ENCODE data around the gene HES1. TPM values are rescaled to one million over a fixed set of nuclear protein-coding genes. Genes with fewer than 3 reads are reported as not detected.
"Not testable (repeated sequence)": the region's sequence is repeated elsewhere in the genome, so short reads cannot be mapped to it uniquely, and the experiment has no call there.

Gene HES1, protein sequence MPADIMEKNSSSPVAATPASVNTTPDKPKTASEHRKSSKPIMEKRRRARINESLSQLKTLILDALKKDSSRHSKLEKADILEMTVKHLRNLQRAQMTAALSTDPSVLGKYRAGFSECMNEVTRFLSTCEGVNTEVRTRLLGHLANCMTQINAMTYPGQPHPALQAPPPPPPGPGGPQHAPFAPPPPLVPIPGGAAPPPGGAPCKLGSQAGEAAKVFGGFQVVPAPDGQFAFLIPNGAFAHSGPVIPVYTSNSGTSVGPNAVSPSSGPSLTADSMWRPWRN
- polyA plus RNA-seq (ENCODE audit: insufficient read length in 3 of 3) = 10 to 100 TPM; 71.6 to 89.9 (median 77.0) TPM

DNA sequence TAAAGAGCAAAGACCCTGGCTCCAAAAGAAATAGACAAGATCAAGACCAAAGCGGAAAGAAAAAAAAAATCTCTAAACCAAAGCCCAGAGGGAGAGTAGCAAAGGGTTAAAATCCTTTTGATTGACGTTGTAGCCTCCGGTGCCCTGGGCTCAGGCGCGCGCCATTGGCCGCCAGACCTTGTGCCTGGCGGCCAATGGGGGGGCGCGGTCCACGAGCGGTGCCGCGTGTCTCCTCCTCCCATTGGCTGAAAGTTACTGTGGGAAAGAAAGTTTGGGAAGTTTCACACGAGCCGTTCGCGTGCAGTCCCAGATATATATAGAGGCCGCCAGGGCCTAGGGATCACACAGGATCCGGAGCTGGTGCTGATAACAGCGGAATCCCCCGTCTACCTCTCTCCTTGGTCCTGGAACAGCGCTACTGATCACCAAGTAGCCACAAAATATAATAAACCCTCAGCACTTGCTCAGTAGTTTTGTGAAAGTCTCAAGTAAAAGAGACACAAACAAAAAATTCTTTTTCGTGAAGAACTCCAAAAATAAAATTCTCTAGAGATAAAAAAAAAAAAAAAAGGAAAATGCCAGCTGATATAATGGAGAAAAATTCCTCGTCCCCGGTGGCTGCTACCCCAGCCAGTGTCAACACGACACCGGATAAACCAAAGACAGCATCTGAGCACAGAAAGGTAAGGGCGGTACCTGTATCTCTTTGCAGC is at the start of gene HES1:
HES1 (plus strand) TSS at position 343 of the 713 bp plus-strand sequence; CDS start at position 576, 233 bp downstream.
- peak in 2 of 3 donors; percentile 90 to 94 for DNase-seq (ENCODE audit: low read depth in 3 of 3, low spot score in 2 of 3)

DNA sequence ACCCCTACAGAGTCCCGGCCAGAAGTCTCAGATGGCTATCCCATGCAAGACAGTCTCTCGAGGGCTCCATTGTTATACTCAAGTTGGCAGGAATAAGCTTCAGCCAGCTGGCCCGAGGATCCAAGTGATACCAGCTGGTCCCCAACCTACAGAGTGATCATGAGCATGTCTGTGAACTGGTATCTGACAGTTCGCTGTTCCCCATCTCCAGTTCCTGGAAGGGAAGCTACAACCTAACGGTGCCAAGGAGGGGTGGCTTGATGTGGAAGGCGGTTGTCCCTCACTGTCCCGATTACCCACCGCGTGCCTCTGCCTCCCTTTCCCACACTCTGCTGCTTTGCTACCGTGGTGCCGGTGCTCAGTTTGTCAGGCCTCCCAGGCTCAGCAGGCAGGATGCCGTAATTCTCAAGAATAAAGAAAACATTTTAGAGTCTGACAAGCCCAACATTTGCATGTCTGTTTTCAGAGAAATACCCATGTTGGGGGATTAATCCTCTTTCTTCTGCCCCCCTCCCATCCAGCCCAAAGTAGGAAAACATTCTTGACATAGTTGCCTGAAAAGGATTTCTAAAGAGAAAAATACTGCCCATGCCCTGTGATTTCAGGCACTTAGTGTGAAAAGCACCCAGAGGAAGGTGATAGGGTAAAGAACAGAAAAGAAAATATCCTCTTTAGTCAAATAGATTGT is 49.4 kb upstream of the HES1 start:
- no peak for DNase-seq (ENCODE audit: low read depth in 3 of 3, low spot score in 2 of 3)

DNA sequence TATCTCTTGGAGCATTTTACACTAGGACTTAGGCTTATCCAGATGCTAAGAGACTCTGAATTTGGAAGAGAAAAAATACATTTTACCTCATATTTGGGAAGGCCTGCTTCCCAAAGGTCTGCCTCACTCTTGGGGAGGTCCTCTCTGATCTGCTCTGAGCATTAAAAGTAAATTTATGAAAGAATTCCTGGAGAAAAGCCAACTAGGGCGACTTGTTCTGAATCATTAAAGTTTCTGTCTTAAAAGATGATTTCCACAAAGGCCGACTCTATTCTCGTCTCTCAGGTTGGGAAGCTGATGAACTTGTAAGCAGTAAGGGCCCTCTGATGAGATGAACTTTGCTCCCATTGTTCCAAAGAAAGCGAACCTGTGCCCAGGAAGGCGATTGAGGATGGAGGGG is 48.7 kb upstream of the HES1 start:
- no peak for DNase-seq (ENCODE audit: low read depth in 3 of 3, low spot score in 2 of 3)

DNA sequence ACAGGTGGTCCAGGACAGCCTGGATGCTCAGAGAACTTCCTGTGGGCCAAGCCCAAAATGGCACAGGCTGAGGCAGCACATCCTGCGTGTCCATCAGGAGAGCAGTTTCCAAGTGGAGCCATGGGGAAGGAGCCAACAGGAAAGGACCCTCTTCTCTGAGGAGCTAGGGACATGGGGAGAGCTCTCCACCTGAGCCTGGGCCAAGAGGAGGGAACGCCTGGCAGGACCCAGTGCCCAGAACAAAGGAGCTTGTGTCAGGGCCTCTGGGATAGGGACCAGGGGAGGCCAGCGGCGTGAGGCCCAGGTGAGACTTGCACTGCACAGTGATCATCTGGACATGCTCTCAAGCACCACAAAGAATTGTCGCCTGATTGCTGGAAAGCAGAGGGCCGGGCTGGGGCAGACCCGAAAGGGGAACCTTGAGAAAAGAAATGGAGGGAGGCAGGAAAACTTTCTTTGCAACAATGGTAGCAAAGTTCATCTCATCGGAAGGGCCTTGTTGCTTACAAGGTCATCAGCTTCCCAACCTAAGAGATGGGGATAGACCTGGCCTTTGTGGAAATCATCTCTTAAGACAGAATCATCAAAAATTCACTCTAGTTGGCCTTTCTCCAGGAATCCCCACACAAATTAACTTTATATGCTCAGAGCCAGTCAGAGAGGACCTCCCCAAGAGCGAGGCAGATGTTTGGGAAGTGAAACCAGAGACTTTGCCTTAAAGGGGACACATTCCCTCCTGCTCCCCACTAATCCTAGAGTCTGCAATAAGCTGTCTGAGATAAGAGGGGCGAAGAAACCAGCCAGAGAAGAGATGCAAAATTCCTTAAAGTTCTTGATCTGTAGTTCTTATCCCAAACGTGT is 47.7 kb upstream of the HES1 start:
- no peak for DNase-seq (ENCODE audit: low read depth in 3 of 3, low spot score in 2 of 3)

DNA sequence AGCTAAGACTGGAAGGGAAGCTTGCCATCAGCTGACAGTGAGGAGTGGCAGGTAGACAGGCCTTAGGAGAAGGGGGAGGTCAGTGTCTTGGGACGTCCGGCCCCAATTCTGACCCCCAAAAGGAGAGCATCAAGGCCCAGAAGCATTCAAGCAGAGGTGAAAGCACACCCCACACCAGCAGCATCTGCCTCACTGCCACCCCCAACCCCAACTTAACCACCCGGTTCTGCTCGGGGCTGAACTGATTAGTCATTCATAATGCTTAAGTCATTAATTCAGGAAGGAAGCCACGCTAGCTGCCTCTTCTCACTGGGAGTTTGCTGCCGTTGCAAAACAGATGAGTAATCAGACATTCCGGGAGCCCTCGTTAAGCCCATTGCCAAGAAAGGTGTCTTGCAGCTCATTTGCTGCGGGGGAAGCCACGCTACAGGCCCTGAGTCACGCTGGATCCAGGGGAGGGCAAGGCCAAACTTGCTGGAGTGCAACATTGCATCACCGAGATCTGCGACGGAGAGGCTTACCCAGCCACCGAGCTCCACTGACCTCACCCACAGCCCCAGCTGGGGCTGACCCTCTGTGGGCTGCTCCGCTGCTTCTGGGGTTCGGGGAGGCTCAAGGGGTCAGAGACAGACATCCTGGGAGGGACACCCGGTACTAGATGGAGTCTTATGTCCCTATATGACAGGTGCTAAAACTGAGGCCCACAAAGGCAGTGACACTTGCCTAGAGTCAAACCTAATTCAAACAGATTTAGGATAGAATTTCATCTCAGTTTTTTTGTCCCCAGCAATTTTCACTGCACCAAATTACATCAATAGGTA is 46.4 kb upstream of the HES1 start:
- no peak for DNase-seq (ENCODE audit: low read depth in 3 of 3, low spot score in 2 of 3)

DNA sequence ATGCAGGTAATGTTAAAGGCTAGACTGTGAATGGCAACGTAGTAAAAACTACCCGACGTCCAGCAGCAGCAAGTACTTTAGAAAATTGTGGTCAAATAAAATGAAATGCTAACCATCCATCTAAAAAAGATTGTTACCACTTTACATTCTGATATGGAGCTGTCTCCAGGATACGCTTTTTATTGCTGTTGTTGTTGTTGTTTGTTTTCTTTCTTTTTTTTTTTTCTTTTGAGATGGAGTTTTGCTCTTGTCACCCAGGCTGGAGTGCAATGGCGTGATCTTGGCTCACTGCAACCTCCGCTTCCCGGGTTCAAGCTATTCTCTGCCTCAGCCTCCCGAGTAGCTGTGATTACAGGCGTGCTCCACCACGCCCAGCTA is 45.8 kb upstream of the HES1 start:
- DNase-seq (ENCODE audit: low read depth in 3 of 3, low spot score in 2 of 3) = not testable (repeated sequence)

DNA sequence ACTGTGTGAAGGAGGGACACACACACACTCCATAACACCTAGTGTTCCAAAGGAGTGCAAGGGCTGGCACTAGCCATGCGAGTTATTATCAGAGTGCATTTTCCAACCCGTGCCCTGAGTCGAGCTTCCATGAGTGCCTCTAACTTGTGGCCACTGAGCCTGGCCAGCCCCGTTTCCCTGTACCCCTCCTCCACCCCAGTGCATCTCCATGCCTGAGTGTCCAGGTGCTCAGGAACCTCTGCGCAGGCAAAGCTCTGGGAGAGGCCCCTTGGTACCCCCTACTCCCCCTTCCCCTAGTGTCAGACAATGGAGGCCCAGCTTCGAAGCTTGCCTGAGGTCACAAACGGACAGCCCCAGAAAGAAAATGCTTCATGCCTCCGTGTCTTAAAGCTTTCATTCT is 45.2 kb upstream of the HES1 start:
- no peak for DNase-seq (ENCODE audit: low read depth in 3 of 3, low spot score in 2 of 3)

DNA sequence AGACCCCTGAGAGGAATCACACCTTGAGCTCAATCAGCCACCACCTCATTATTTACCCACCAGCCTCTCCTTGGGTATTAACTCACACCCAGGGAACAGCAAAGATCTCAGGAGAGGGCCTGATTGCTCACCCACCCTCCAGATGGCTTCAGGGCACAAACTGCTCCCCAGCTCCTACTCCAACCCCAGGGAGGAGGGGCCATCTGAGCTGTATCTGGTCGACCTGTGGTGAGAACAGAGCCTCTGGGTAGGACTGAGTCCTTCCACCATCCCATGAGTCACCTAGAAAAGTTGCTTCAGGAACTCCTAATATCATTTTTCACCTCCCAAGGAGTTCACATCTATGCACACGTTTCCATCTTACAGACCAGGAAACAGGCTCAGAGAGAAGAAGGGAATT is 44.8 kb upstream of the HES1 start:
- no peak for DNase-seq (ENCODE audit: low read depth in 3 of 3, low spot score in 2 of 3)

DNA sequence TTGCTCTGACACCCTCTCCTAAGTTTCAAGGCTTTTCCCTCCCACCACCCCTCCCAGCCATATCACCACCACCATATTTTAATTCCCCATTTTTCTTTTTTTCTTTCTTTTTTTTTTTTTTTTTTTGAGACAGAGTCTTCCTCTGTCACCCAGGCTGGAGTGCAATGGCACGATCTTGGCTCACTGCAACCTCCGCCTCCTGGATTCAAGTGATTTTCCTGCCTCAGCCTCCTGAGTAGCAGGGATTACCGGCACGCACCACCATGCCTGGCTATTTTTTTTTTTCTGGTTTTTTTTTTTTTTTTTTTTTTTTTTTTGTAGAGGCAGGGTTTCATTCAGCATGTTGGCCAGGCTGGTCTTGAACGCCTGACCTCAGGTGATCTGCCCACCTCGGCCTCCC is 44.1 kb upstream of the HES1 start:
- not testable (repeated sequence) for DNase-seq (ENCODE audit: low read depth in 3 of 3, low spot score in 2 of 3)

DNA sequence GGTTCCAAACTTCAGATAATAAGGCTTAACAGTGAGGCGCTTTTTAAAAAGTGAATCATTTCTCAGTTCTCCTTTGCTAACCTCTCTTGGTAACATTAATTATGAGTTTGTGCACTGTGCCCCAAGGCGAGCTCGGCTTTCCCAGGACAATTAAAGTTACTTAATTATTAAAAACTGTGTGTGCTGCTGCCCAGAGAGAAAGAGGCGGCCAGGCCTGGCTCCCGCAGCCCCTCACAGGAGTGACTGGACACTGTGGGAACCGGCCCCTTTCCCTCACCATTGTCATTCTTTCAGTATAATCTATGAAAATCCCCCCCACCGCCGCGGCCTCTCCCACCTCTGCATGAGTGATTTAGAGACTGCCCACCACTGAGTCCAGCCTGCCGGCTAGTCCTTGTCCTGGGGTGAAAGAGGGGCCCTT is 43.1 kb upstream of the HES1 start:
- DNase-seq (ENCODE audit: low read depth in 3 of 3, low spot score in 2 of 3) = no peak

DNA sequence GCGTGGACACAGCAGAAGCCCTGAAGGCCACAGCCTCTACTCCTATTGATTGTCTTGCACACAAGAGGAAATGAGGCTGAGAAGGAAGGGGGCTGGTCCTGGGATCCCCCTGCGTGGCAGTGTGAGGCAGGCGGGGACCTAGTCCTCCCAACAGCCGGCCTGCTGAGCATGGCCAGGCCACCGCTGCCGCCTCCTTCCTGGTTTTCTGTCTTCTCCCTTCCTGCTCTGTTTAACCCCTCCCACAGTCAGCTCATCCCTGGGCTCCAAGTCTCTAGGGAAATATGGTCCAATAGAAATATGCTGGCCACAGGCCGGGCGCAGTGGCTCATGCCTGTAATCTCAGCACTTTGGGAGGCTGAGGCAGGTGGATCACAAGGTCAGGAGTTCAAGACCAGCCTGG is 42.1 kb upstream of the HES1 start:
- DNase-seq (ENCODE audit: low read depth in 3 of 3, low spot score in 2 of 3) = no peak

DNA sequence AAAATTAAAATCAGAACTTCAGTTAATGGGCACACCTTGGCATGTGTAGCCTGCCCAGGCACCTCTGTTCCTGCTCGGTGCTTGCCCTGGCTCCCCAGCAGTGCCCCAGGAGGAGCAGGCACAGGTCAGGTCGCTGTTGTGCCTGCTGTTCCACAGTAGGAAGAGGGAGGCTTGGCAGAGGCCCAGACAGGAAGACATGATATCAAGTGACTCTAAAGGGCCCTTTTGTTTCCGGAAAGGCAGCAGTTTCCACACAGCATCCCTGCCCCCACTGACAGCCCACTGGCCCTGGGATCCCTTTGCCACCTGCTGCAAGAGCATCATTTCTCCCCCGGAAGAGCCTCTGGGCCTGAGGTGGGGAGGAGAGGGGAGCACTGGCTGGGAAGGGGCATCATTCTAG is 40.5 kb upstream of the HES1 start:
- no peak for DNase-seq (ENCODE audit: low read depth in 3 of 3, low spot score in 2 of 3)

DNA sequence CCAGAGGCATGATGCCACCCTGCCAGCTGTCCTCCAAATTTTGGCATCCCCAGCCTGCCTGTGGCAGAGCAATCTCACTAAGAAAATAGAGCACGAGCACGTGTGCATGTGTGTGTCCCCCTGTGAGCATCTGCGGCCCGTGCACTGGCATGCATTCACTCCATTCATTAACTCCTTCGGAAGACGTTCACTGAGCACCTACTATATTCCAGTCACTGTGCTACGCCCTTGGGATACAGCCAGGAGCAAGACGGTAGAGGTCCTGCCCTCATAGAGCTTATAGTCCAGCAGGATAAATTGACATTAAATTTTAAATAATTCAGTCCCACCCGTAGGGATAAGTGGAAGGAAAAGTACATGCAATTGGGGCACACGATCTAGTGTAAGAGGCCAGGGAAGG is 40.0 kb upstream of the HES1 start:
- no peak for DNase-seq (ENCODE audit: low read depth in 3 of 3, low spot score in 2 of 3)

DNA sequence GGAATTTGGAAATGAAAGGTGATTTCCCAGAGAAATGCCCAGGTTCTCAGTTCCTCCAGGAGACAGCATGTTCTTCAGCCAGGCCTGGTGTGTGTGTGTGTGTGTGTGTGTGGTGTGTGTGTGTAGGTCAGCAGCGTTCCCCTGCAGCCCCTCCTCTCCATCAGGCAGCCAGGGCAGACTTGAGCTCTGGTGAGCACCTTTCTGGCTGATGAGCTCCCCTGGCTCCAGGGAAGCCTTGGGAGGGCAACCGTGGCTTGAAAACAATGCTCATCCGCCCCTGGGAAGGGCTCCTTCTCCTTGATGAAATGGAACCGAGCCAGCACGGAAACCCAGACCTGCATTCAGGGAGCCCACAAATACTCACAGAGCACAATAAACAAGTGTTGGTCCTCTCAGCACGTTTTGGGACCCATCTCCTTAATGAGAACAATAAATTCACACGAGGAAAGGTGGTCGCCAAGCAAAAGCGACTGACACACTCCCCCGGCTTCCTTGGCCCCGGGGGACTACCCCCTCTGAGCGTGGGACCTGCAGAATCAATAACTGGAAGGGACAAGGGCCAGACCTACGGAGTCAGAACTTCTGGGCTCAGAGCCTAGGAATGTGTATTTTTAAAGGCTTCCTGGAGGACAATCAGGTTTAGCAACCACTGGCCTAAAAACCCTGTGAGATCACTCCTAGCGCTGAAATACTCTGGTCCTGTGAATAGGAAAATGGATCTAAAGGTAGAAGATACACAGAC is 38.6 kb upstream of the HES1 start:
- no peak for DNase-seq (ENCODE audit: low read depth in 3 of 3, low spot score in 2 of 3)

DNA sequence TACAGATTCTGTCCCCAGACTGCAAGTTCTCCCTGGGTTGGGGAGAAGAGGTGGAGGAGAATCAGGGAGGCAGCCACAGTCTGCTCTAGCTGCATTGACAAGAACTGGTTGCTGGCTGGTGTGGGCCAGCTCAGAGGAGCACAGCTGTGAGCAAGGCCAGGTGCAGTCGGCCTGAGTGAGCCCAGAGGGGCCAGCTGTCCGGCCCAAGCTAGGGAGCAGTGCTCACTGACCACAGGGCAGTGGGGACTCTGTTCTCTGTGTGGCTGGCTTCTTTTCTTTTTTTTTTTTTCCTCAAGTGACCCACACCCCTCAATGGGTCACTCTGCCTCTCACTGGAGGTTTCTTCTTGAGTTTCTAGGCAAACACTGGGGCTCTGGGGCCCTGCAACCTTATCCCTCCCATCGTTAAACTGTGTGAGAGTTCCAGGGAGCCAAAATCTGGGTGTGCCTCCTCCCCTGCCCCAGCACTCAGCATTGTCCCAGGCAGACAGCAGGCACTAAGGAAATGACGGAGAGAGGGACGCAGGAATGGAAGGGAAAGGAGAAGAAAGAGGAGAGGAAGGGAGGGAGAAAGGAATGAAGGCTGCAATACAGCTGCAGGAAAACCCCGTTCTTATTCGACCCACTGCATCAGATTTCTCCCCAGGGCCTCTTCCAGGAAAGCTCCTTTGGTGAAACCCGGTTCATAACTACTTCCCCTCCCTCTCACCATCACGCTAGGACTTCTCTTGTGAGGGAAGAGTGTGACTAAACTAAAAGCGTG is 37.7 kb upstream of the HES1 start:
- DNase-seq (ENCODE audit: low read depth in 3 of 3, low spot score in 2 of 3) = no peak

DNA sequence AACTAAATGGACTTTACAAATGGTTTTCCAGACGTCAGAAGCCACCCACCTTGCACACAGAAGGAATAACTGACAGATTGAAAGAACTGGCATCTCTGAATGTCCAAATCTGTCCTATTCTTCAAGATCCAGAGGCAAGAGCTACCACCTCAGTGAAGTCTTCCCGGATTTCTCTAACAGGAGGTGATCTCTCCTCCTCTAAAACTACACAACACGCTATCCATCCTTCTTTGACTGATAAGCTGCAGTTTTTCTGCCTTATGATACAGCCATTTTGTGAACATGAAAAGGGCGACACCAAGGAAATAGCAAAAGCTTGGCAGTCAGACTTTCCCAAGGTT is 37.1 kb upstream of the HES1 start:
- DNase-seq (ENCODE audit: low read depth in 3 of 3, low spot score in 2 of 3) = no peak

DNA sequence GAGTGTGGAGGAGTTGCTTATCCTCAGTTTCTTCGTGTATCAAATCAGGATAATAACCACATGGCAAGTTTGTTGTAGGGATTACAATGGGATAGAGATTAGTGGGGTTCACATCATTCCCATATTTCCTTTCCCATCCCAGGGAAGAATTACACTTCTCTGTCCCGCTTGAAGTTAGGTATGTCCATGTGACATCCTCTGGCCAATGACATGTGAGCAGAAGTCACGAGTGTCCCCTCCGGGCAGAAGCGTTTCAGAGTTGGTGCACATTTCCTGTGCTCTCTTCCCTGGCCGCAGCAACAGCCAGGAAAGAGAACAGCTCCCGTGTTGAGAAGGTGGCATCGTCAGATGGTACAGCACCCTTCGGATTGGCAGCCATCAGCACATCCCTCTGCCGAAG is 36.7 kb upstream of the HES1 start:
- no peak for DNase-seq (ENCODE audit: low read depth in 3 of 3, low spot score in 2 of 3)

DNA sequence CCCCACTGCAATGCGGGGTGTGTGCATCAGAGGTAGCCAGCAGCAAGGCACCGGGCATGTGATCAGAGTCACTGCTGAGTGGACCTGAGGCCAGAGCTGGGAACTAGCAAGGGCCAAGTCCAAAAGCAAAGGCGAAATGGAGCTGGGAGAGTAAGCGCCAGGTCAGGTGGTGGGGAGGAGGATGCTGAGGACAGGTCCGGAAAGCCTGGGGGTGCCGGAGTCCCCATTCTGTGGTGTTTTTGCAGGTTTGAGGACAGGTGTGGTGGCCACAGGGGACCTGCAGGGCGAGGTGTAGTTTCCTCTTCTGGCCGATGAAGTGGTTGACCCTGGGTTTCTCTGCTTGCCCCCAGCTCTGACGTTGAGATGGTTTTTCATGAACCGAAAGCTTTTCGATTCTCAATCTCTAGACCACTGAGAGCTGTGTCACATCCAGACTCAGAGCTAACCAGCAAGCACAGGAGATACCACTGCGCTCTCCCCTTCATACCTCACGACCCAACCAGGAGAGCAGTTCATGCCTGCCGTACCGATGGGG is 35.0 kb upstream of the HES1 start:
- no peak for DNase-seq (ENCODE audit: low read depth in 3 of 3, low spot score in 2 of 3)
